ENCODE data around the gene PHF8. TPM values are rescaled to one million over a fixed set of nuclear protein-coding genes. Genes with fewer than 3 reads are reported as not detected.

Gene PHF8
- total RNA-seq, 1 donor from 2014 or later = 16.6 TPM

GRCh38 chrX:53997724-53998123 is 46.5 kb downstream of the PHF8 start:
- Mint-ChIP-seq H3K4me1 (ENCODE audit: low read depth) (no peaks in the 10 kb centered on the region), H3K36me3 (ENCODE audit: low read depth) (peaks cover 28% of the 10 kb centered on the region), H3K27me3 (ENCODE audit: low read depth) (no peaks in the 10 kb centered on the region), H3K9me3 (ENCODE audit: low read depth) (peaks cover 15% of the 10 kb centered on the region), H3K4me3 (ENCODE audit: unreplicated experiment) (no peak overlapping the region), H3K27ac (ENCODE audit: unreplicated experiment) (no peak overlapping the region)
- TF ChIP-seq CTCF (IDR thresholded peaks at IDR 0.05) = no peak
- DNase-seq (ENCODE audit: low spot score) = no peak

GRCh38 chrX:53992589-53992988 is 51.7 kb downstream of the PHF8 start:
- Mint-ChIP-seq H3K36me3 (ENCODE audit: low read depth) (peaks cover 23% of the 10 kb centered on the region), H3K9me3 (ENCODE audit: low read depth) (peaks cover 26% of the 10 kb centered on the region), H3K27me3 (ENCODE audit: low read depth) (no peaks in the 10 kb centered on the region), H3K27ac (ENCODE audit: unreplicated experiment) (no peak overlapping the region), H3K4me1 (ENCODE audit: low read depth) (no peaks in the 10 kb centered on the region), H3K4me3 (ENCODE audit: unreplicated experiment) (no peak overlapping the region)
- TF ChIP-seq CTCF (IDR thresholded peaks at IDR 0.05) = no peak
- DNase-seq (ENCODE audit: low spot score) = no peak

GRCh38 chrX:53990171-53990570 is 54.1 kb downstream of the PHF8 start:
- no peak for TF ChIP-seq CTCF (IDR thresholded peaks at IDR 0.05)
- H3K36me3 Mint-ChIP-seq (ENCODE audit: low read depth) = peaks cover 22% of the 10 kb centered on the region
- no peaks in the 10 kb centered on the region for H3K4me1 Mint-ChIP-seq (ENCODE audit: low read depth)
- peaks cover 21% of the 10 kb centered on the region for H3K9me3 Mint-ChIP-seq (ENCODE audit: low read depth)
- H3K27ac Mint-ChIP-seq (ENCODE audit: unreplicated experiment) = no peak overlapping the region
- no peak for DNase-seq (ENCODE audit: low spot score)
- no peak overlapping the region for H3K4me3 Mint-ChIP-seq (ENCODE audit: unreplicated experiment)
- no peaks in the 10 kb centered on the region for H3K27me3 Mint-ChIP-seq (ENCODE audit: low read depth)

- H3K27ac Mint-ChIP-seq (ENCODE audit: unreplicated experiment) = no peak overlapping the region
- no peak for DNase-seq (ENCODE audit: low spot score)
- no peak overlapping the region for H3K4me3 Mint-ChIP-seq (ENCODE audit: unreplicated experiment)
- peaks cover 6% of the 10 kb centered on the region for H3K9me3 Mint-ChIP-seq (ENCODE audit: low read depth)
- H3K27me3 Mint-ChIP-seq (ENCODE audit: low read depth) = no peaks in the 10 kb centered on the region
- TF ChIP-seq CTCF (IDR thresholded peaks at IDR 0.05) = no peak
- peaks cover 19% of the 10 kb centered on the region for H3K36me3 Mint-ChIP-seq (ENCODE audit: low read depth)
- no peaks in the 10 kb centered on the region for H3K4me1 Mint-ChIP-seq (ENCODE audit: low read depth)
These were observed 59.4 kb downstream of the PHF8 start for GRCh38 chrX:53984895-53985294.

GRCh38 chrX:53974529-53974928 is 69.7 kb downstream of the PHF8 start:
- H3K9me3 Mint-ChIP-seq (ENCODE audit: low read depth) = peaks cover 34% of the 10 kb centered on the region
- H3K27me3 Mint-ChIP-seq (ENCODE audit: low read depth) = no peaks in the 10 kb centered on the region
- peaks cover 29% of the 10 kb centered on the region for H3K36me3 Mint-ChIP-seq (ENCODE audit: low read depth)
- no peak for DNase-seq (ENCODE audit: low spot score)
- H3K27ac Mint-ChIP-seq (ENCODE audit: unreplicated experiment) = no peak overlapping the region
- no peaks in the 10 kb centered on the region for H3K4me1 Mint-ChIP-seq (ENCODE audit: low read depth)
- no peak overlapping the region for H3K4me3 Mint-ChIP-seq (ENCODE audit: unreplicated experiment)
- no peak for TF ChIP-seq CTCF (IDR thresholded peaks at IDR 0.05)
